ENCODE results near the gene COL15A1. TPM values are rescaled to one million over a fixed set of nuclear protein-coding genes. Genes with fewer than 3 reads are reported as not detected.

Gene COL15A1
- polyA plus RNA-seq, 4 donors, result 25.2 to 85.4 (median 33.0) TPM

DNA sequence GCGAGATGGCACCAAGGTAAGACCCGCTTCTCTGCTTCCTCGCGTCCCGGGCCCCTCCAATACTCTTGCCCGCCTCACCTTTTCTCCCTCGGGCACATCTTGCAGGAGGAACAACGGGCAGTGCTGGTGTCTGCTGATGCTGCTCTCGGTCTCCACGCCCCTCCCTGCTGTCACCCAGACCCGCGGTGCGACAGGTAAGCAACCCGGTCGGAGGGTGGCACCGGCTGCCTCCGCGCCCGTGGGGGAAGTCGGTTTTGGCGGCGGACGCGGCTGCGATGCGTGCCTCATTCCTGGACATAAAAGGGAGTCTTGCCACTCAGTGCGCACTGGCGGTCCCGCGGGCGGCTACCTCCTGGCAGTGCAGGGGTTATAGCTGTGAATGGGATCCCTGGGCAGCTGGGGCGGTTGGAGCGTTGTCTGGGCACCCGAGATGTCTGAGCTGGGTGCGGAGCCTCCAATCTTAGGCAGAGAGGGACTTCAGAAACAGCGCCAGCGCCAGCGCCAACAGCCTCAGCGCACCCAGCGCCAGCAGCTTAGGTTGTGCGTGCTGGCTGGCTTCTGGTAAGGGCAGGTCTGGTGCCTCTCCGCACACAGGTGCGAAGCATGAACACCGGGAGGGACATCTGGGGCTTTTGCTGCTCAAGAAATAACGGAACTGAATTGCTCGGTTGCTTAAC lies 488 bp downstream of the COL15A1 start:
- no peak for DNase-seq (ENCODE audit: low read depth in 4 of 4, low spot score in 3 of 4)

DNA sequence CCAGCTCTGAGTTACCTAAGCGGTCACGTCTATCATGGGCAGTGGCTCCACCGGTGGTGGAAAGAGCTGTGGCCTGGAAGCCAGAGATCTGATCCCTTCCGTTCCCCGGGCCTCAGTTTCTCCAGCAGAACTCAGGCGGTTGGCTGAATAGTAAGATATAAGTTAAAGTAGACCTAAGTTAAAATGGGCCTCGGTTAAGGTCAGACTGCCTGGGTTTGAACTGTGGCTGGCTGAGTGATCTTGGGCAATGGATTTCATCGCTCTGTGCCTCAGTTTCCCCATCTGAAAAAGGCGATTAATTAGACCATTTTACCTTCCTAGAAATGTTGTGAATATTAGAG lies 997 bp downstream of the COL15A1 start:
- DNase-seq (ENCODE audit: low read depth in 4 of 4, low spot score in 3 of 4), result no peak

DNA sequence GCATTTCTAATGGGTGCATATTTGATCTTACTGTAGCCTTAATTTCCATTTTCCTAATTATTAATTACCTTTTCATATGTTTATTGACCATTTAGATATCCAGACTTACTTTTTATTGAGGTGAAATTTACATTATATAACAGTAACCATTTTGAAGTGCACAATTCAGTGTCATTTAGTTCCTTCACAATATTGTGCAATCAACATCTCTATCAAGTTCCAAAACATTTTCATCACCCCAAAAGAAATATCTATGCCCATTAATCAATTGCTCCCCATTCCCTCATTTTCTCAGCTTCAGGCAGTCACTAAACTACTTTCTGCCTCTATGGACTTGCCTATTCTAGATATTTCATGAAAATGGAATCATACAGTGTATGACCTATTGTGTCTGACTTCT lies 5.9 kb downstream of the COL15A1 start:
- no peak for DNase-seq (ENCODE audit: low read depth in 4 of 4, low spot score in 3 of 4)

DNA sequence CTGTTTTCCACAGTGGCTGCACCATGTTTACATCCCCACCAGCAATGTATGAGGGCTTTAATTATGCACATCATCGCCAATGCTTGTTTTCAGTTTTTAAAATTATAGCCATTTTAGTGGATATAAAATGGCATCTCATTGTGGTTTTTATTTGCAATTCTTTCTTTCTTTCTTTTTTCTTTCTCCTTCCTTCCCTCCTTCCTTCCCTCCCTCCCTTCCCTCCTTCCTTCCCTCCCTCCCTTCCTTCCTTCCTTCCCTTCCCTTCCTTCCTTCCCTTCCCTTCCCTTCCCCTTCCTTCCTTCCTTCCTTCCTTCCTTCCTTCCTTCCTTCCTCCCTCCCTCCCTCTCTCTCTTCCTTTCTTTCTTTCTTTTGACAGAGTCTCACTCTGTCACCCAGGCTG lies 6.6 kb downstream of the COL15A1 start:
- DNase-seq (ENCODE audit: low read depth in 4 of 4, low spot score in 3 of 4), result no peak

DNA sequence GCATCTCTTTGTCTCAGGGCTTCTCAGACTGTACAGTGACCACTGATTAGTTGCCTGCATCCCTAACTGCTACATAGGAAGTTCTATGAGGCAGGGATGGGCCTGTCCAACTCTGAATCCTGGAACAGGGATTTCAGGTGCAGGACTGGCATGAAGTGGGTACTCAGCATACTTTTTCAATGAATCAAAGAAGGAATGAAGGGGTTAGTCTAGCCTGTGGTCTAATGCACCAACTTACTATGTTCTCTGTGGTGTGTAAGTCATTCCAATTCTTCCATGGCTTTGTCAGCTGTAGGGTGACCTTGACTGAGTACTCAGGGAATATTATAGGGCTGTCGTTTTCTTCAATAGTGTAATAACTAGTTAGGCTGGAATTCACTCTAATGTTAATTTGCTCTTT lies 8.3 kb downstream of the COL15A1 start:
- DNase-seq (ENCODE audit: low read depth in 4 of 4, low spot score in 3 of 4), result no peak

DNA sequence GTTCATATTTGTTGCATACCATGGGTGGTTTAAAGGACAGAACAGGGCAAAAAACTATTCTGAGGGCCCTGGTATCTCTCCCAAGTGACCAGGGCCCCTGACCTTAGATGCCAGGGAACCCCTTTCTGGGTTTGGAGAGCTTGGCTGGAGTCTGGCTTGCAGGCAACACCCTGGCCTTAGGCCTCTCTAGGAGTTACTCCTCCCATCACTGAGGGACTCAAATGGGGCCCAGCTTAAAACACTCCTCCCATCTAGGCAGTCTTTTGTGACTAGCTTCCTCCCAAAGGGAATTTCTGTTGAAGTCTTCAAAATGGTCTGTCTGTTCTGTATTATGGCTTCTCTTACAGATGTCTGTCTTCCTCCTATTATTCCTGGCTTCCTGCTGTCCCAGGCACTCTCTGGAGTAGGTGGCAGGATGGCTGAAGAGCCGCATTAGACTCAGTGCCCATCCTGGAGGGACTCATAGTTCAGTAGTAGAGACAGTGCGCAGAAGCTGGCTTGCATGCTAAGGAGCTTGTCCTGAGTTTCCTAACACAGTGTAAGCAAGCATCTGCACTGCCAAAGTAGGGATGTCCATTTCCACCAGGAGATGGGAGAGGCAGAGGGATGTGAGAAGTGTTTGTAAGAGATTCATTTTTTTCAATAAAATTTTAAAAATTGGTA lies 10.0 kb downstream of the COL15A1 start:
- DNase-seq (ENCODE audit: low read depth in 4 of 4, low spot score in 3 of 4), result no peak

DNA sequence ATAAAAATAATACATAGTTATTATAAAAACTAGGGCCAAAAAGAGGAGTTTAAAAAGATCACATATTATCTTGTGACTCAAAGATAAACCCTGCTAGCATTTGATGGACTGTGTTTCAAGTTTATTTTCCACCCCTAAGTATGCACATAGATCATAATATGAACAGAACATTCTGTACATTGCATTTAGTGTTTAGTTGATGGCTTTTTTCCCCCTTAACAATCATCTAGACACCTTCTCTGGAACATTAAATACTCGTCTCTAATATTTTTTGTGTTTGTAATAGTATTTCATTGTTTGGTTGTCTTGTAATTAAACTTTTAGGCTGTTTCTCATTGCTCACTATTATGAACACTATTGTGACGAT lies 10.5 kb downstream of the COL15A1 start:
- DNase-seq (ENCODE audit: low read depth in 4 of 4, low spot score in 3 of 4), result no peak

DNA sequence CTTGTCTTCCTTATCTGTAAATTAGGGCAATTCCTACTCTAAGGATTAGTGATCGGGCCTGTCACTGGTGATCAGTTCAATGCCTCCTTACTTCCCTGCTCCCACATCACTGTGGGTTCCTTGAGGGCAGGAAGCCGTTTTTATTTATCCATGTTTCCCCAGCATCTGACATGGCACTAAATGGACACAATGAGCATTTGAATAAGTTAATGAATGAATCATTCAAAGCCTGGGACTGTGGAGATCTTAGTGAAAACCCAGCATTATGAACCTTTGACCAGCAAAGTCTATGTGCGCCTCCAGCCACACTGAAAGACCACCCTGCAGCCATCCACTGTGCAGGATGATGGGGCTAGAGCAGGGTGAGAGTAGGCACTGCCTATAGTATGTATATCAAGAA lies 11.6 kb downstream of the COL15A1 start:
- DNase-seq (ENCODE audit: low read depth in 4 of 4, low spot score in 3 of 4), result no peak

DNA sequence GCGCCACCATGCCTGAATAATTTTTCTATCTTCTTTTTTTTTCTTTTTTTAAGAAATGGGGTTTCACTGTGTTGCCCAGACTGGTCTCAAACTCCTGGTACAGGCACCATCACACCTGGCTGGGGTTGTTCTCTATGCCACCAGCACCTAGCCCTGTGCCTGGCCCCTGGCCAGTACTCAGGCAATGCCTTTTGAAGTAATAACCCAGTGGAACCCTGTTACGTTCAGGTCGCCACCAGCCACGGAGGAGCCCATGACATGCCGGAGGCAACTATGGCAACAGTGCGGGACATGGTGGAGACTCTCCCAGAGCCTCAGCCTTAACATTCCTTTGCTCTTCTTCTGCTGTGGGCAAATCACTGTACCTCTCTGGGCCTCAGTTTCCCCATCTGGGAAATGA lies 14.1 kb downstream of the COL15A1 start:
- DNase-seq (ENCODE audit: low read depth in 4 of 4, low spot score in 3 of 4), result no peak

DNA sequence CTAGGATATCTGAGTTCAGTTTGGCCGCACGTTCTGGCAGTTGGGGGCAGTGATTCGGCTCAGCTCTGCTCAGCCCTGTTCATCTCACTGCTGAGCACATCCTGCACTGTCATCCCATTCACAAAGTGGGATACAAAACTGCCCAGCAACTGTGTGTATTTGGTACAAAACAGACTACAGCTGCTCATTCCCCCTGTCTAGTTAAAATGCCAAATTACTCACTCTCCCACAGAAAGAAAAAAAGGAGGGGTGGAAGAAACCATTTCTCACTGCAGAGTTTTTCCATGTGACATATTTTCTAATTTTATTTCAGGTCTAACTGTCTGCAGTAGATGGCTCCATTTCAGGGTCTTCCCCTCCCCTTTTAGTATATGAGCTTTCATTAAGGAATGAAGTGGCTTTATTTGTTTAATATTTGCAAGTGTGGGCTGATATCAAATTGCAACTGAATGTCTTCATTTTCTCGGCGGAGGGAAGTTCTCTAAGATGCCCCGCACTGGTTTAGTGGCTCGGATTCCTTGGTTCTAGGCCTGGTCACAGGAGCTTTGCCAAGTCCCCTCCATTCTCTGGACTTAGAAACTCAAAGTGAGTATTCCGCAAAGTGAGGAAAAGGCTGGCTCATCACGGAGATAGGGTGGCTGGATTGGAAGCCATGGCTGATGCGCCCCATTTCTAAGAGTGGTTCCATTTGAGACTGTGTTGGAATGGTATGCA lies 14.7 kb downstream of the COL15A1 start:
- no peak for DNase-seq (ENCODE audit: low read depth in 4 of 4, low spot score in 3 of 4)

DNA sequence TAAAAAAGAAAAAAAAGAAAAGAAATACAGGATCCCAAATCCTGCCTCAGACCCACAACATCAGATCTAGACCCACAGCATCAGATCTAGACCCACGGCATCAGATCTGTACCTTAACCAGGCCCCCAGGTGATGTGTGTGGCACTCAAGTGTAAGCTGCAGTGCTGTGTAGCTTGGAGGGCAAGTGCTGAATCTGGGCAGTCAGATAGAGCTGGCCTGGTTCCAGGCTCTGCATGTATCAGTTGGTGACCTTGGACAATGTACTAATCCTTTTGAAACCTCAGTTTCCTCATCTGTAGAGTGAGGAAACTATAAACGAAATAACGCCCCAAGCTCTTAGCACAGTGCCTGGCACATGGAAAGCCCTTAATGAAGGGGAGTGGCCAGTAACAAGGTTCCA lies 16.7 kb downstream of the COL15A1 start:
- no peak for DNase-seq (ENCODE audit: low read depth in 4 of 4, low spot score in 3 of 4)

DNA sequence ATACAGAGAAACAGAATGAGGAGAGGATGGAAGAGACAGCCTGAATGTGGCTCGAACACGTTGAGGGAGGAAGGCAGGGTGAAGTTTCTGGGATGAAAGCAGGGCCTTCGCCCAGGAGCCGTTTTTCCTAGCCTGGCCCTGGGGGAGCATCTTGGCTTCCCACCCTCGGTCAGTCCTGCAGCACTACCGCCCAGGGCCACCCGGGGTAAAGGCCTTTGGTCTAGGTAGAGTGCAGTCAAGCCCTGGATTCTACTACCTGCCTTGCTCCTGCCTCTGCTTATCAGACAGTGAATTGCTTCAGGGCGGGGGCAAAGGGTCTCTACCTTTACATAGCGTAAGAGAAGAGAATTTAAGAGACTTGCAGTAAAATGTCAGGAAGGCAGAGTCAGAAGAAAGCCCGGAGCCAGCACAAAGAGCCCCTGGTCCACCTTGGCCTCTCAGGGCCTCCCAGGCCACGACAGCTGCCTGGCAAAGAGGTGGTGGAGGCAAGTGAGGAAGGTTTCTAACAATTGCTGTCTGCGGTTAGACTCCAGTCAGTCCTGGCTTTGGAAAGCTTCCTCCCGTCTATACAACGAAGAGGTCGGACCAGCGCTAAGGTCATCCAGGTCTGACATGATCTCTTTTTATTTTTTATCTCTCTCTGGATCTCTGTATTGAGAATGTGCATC lies 17.9 kb downstream of the COL15A1 start:
- no peak for DNase-seq (ENCODE audit: low read depth in 4 of 4, low spot score in 3 of 4)

DNA sequence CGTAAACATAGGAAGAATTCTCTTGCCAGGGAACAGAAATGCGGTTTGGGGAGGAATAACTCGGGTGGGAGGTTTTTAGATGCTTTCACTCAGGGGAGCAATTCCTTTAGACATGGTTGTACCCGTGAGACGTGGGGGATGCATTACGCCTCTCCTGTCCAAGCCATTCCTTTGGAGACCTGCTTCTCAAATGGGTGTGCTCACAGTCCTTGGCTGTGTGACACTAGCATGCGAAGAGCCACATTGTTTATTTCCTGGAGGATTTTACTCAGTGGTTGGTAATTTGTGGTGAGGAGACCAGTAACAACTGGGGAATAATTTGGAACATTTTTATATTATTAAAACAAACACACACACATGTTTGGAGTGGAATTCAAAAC lies 18.5 kb downstream of the COL15A1 start:
- DNase-seq (ENCODE audit: low read depth in 4 of 4, low spot score in 3 of 4), result no peak

DNA sequence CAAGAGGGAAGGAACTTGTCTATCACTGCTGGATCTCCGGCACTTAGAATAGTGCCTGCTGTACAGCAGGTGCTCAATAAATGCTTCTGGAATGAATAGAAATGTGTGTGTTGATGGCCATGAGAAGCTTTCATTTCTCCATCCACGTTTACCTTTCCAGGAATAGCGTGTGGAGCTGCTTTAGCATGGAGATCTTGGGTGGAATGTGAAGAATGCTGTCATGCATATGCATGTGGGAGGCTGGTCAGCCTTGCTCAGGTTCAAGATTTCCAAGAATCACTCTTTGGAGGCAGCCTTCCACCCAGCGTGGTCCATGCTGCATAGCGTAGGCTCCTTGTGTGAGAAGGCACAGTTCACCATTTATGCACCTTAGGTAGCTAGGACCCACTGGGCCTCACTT lies 19.2 kb downstream of the COL15A1 start:
- DNase-seq (ENCODE audit: low read depth in 4 of 4, low spot score in 3 of 4), result no peak

DNA sequence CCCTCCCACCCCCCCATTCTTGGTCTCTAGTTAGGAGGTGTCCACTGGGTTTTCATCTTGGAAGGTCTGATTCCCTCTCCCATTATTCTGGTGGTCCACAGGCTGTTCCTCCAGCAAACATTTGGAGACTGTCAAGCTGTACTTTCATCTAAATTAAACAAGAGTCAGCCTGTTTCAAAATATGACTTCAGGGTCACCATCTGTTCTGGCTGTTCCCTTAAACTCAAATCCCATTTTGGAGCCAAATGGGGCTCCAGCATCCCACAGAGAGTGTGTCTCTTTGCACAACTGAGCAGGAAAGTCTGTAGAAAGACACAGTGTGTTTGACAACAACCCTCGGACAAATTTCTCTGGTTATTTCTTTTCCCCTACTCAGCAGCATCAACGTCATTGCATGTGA lies 20.5 kb downstream of the COL15A1 start:
- DNase-seq (ENCODE audit: low read depth in 4 of 4, low spot score in 3 of 4), result no peak

DNA sequence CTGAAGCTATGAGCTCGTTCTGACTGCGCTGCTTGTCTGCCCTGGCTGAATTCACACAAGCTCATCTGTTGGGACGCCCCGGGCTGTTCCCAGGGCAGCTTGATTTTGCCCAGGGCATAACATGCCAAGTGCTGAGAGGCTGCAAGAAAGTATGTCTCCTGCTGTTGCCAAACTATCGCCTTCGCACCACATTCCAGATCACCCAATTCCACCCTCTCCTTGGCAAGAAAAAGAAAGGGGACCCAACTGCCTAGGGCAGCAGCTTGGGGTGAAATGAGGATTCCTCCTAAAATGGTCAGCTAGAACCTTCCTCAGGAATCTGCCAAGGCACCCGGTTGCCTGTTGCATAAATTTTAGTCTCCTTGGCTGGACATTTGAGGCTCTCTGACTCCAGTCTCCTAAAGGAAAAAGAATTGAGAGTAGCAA lies 21.2 kb downstream of the COL15A1 start:
- no peak for DNase-seq (ENCODE audit: low read depth in 4 of 4, low spot score in 3 of 4)

DNA sequence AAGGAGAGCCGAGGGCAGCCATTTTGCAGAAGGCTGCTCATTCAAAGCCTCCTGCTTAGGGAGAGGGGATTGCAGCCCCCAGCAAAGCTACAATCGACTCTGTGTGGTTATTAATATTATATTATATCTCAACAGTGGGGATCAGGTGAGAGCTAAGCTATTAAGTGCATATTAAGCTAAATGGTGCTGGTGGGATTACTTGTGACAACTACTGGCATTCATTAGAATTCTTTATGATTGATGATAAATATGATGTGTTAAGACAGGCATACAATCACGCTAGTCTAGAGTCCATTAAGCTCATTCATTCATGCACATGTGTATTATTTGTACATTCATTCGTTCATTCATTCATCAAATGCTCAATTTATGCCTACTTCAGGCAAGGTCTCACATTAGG lies 23.0 kb downstream of the COL15A1 start:
- DNase-seq (ENCODE audit: low read depth in 4 of 4, low spot score in 3 of 4), result no peak

DNA sequence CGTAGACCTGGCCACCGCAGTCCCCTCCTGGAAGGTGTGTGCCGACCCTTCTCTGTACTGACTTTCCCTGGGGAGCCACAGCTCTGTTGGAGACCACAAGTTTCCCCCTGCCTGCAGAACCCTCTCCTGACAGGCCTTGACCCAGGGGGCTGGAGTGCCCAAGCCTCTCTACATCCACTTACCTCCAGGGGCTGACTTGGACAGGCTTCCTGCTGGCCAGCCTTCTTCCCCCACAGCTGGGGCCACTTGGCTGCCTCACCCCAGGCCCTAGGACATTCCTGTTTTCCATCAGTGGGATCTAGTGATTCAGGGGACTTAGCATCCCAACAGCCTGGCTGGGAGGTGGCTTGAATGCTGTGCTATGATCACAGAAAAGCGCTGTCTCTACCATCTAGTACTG lies 23.6 kb downstream of the COL15A1 start:
- no peak for DNase-seq (ENCODE audit: low read depth in 4 of 4, low spot score in 3 of 4)

DNA sequence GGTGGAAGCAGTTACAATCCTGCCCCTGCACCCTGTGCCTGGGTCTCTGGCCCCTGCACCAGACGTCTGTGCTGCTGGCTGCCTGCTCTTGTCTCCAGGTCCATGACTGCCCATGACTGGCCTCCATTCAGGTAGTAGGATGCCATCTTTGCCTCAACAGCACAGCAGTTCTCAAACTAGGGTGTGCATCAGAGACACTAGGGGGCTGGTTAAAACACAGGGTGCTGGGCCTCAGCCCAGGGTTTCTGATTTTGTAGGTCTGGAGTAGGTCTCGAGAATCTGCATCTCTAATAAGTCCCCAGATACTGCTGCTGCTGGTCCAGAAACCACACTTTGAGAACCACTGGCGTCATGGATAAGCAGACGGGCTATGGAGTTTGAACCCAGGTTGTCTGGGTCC lies 24.0 kb downstream of the COL15A1 start:
- no peak for DNase-seq (ENCODE audit: low read depth in 4 of 4, low spot score in 3 of 4)

DNA sequence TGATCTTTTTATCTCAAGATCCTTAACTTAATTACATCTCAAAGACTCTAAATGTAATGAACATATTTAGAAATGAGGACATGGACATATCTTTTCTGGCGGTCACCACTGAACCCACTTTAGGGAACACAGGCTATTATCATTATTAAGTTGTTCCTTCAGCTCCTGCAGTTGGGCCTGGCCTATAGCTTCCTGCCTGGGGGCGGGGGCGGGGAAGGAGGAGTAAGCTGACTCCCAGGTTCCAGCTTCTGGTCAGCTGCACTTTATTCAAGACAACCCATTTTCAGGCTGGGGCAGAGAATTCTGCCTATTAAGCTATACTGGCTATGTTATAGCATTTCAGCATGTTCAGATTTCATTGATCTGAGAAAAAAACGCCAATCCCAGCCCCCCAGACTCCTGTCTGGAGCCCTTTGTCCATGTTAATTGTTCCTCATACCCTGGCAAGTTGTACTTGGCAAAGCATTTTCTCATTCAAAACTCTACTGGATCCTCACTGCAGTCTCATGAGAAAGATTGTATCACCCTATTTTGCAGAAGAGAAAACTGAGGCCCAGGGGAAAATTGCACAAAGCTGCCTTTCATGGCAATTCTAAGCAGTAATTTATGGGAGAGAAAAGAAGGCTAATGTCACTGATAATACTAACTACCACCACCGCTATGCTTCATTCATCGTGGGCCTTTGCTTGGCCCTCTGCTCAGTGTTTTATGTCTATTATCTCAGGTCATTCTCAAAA lies 25.1 kb downstream of the COL15A1 start:
- no peak for DNase-seq (ENCODE audit: low read depth in 4 of 4, low spot score in 3 of 4)

DNA sequence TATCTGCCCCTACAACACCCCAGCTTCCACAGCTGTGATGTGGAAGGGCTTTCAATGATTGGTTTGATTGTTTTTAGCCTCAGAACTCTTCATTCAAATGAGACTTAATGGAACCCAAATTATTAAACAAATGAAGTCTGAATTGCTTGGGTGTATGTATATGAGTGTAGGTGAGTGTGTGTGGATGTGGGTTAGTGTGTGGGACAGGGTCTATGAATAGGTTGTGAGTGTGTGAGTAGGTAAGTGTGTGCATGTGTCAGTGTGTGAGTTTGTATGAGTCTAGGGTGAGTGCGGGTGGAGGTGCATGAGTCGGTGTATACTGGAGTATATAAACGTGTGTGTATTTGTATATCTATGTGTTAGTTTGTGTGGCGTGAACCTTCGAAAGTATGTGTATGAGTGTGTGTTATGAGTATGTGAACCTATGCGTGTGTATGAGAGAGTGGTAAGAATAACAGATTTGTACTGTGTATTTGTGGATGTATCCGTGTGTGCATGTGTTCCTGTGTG lies 26.9 kb downstream of the COL15A1 start:
- DNase-seq (ENCODE audit: low read depth in 4 of 4, low spot score in 3 of 4), result no peak

All from left renal pelvis (tissue), 4 donors.